DOHH2 (cell line): ENCODE data around the gene KDM2A.

Source experiments
- H3F3A ChIP-seq: fragments of 200-600 bp; sonication (generic), shearing (Covaris generic); 2 replicates; pipeline ENCODE4 v1.6.0; 2016; ENCODE audit warnings: antibody characterized with exemption, mild to moderate bottlenecking; ENCODE audit not compliant: control insufficient read depth, insufficient read depth
- H3K27ac ChIP-seq: fragments of 200-600 bp; sonication (generic); 2 replicates; pipeline ENCODE4 v1.5.1; 2014; ENCODE audit warnings: low read depth, mild to moderate bottlenecking, low read length, moderate library complexity
- H3K27me3 ChIP-seq: fragments of 200-600 bp; sonication (generic); 2 replicates; pipeline ENCODE4 v1.6.1; 2014; ENCODE audit warnings: mild to moderate bottlenecking, low read length, mixed read lengths; ENCODE audit not compliant: control insufficient read depth
- H3K36me3 ChIP-seq: fragments of 200-600 bp; sonication (generic); 2 replicates; pipeline ENCODE4 v1.6.1; 2014; ENCODE audit warnings: mild to moderate bottlenecking, low read length, moderate library complexity, mixed read lengths; ENCODE audit not compliant: control insufficient read depth
- H3K4me1 ChIP-seq: fragments of 200-600 bp; sonication (generic); 2 replicates; pipeline ENCODE4 v1.6.1; 2014; ENCODE audit warnings: mild to moderate bottlenecking, low read length, mixed read lengths; ENCODE audit not compliant: control insufficient read depth
- H3K4me2 ChIP-seq: fragments of 200-600 bp; sonication (generic); 2 replicates; pipeline ENCODE4 v1.6.0; 2014; ENCODE audit warnings: mild to moderate bottlenecking, low read length, moderate library complexity
- H3K4me3 ChIP-seq: fragments of 200-600 bp; sonication (generic); 2 replicates; pipeline ENCODE4 v1.5.1; 2014; ENCODE audit warnings: mild to moderate bottlenecking, low read length, mixed read lengths
- H3K79me2 ChIP-seq: fragments of 200-600 bp; sonication (generic); 2 replicates; pipeline ENCODE4 v1.6.1; 2014; ENCODE audit warnings: mild to moderate bottlenecking, low read length, mixed read lengths; ENCODE audit not compliant: control insufficient read depth
- H3K9me2 ChIP-seq: fragments of 200-600 bp; sonication (generic); replicated peaks from 2 replicates; pipeline ENCODE4 v1.6.1; 2014; ENCODE audit warnings: mild to moderate bottlenecking, low read length, mixed read lengths; ENCODE audit not compliant: control insufficient read depth
- H3K9me3 ChIP-seq: fragments of 200-600 bp; sonication (generic); 2 replicates; pipeline ENCODE4 v1.6.1; 2014; ENCODE audit warnings: antibody characterized with exemption, low read length, mixed read lengths; ENCODE audit not compliant: control insufficient read depth, insufficient read depth
- H4K20me1 ChIP-seq: fragments of 200-600 bp; sonication (generic); 2 replicates; pipeline ENCODE4 v1.6.0; 2014; ENCODE audit warnings: low read depth, mild to moderate bottlenecking, antibody characterized with exemption, low read length, moderate library complexity; ENCODE audit not compliant: control insufficient read depth, insufficient read depth
- EZH2phosphoT487 ChIP-seq: fragments of 200-600 bp; sonication (generic); IDR thresholded peaks from 2 replicates; pipeline ENCODE4 v1.6.1; 2017; ENCODE audit warnings: borderline replicate concordance, mild to moderate bottlenecking, antibody characterized with exemption, low read length, moderate library complexity, mixed read lengths
- TF ChIP-seq, protein P1 (sequence below): fragments of 200-600 bp; sonication (generic); IDR thresholded peaks from one replicate; pipeline ENCODE4 v1.5.1; 2014; ENCODE audit warnings: antibody characterized with exemption, mild to moderate bottlenecking, low read depth, low read length; ENCODE audit not compliant: poor library complexity, severe bottlenecking

KDM2A gene

DNA sequence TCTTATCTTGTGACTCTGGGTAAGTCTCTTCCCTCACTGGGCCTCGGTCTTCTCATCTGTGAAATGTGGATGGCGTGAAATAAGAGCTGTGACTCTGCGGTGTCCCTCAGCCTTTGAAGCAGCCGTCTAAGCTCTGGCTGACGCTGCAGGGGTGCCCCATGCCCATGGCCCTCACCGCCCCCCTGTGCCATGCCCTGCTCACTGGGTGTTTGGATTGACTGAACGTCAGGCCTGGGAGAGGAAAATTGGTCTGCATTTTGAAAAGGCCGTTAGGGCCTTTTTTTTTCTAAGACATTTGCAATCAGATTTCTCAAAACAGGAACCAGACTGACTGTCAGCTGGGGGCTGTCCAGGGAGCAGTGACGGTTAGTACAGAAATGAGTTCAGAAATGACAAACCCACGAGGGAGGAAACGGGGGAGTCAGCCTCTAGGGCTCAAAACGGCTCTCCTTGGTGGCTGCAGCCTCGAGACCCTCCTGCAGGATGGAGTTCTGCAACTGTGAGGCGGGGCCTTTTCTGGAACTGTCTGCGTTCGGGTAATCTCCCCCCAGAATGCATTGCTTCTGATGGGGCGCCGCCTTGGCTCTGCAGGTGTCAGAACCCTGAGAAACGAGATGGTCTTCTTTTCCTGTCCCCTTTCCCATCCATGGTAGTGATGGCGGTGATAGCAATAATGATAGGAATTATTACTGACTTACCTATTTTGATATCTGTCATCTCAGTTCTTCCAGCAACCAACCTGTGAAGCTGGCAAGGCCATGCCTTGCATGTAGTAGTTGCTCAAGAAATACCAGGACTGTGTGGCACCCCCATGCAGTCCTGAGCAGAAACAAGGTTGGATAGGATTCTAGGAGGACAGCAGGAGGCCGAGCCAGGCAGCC is 149.3 kb downstream of the KDM2A start:
- H4K20me1 ChIP-seq = peaks cover 4% of the 10 kb centered on the region
- peaks cover 71% of the 10 kb centered on the region for H3K36me3 ChIP-seq
- H3K79me2 ChIP-seq = peaks cover 75% of the 10 kb centered on the region
- H3K4me2 ChIP-seq = peak overlapping the region; percentile 100
- no peaks in the 10 kb centered on the region for H3K9me2 ChIP-seq
- H3K4me3 ChIP-seq = peak overlapping the region; percentile 91
- peak overlapping the region; percentile 100 for H3K27ac ChIP-seq
- H3K9me3 ChIP-seq = no peaks in the 10 kb centered on the region
- no peaks in the 10 kb centered on the region for H3K27me3 ChIP-seq
- TF ChIP-seq, protein P1, sequence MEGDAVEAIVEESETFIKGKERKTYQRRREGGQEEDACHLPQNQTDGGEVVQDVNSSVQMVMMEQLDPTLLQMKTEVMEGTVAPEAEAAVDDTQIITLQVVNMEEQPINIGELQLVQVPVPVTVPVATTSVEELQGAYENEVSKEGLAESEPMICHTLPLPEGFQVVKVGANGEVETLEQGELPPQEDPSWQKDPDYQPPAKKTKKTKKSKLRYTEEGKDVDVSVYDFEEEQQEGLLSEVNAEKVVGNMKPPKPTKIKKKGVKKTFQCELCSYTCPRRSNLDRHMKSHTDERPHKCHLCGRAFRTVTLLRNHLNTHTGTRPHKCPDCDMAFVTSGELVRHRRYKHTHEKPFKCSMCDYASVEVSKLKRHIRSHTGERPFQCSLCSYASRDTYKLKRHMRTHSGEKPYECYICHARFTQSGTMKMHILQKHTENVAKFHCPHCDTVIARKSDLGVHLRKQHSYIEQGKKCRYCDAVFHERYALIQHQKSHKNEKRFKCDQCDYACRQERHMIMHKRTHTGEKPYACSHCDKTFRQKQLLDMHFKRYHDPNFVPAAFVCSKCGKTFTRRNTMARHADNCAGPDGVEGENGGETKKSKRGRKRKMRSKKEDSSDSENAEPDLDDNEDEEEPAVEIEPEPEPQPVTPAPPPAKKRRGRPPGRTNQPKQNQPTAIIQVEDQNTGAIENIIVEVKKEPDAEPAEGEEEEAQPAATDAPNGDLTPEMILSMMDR = no peak
- H3K4me1 ChIP-seq = peaks cover 74% of the 10 kb centered on the region
- peaks cover 46% of the 10 kb centered on the region for H3F3A ChIP-seq

DNA sequence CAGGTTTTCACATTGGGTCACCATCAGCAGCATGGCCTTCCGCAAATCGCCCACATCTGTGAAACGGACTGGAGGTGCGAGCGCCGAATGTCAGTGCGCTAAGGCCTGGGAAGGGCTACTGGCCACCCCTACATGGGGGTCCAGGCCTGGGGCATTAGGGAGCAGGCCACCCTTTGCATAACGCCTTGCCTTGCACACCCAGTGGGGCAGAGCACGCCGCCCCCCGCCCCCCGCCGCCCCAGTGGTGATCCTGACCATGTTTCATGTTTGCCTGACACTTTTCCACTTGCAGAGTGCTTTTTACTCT is 149.9 kb downstream of the KDM2A start:
- Histone ChIP-seq H3K9me3 (no peaks in the 10 kb centered on the region), H3K4me1 (peaks cover 76% of the 10 kb centered on the region), H3K9me2 (no peaks in the 10 kb centered on the region), H3K27ac (peak overlapping the region; percentile 100), H4K20me1 (peaks cover 4% of the 10 kb centered on the region), H3K27me3 (no peaks in the 10 kb centered on the region), H3K4me2 (peak overlapping the region; percentile 100), H3K4me3 (peak overlapping the region; percentile 91), H3F3A (peaks cover 49% of the 10 kb centered on the region), H3K36me3 (peaks cover 76% of the 10 kb centered on the region), H3K79me2 (peaks cover 81% of the 10 kb centered on the region)
- no peak for TF ChIP-seq EZH2phosphoT487
- TF ChIP-seq, protein P1 = no peak

DNA sequence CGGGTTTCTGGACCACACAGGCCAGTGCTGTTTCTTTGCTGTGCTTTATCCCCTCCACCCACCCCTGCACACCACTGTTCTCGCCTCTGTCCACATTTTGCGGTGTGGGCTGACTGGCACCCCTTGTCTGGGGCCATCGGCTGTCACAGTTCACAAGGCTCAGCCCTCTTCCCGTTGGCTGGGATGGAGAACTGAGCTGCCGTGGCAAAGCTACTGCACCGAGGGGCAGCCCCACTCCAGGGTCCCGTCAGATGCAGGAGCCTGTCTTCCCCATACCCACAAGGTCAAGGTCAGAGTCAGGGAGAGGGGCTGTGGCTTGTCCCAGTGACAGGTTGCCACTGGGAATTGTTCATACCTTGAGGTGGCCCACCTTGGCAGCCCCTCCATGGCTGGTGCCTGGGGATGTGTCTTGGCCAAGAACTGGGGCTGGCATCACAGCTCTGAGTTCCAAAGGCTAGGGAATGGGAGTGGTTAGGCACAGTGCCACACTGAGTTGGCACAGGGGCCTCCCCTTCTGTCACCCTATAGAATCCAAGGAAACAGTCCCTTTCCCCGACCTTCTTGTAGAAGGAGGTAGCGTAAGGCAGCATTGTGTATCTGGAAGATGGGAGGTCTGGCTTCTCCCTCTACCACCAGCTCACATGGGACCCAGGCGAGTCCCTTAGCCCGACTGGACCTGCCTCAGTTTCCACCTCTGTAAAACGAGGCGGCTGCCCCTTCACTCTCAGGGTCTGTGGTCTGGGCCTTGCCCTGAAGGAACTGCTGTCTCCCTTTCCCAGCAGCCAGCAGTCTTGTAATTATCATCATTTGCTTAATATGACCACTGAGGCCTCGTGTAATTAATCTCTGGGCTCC is 150.6 kb downstream of the KDM2A start:
- Histone ChIP-seq H3K36me3 (peaks cover 79% of the 10 kb centered on the region), H3K4me3 (peak overlapping the region; percentile 91), H3K4me1 (peaks cover 79% of the 10 kb centered on the region), H3K79me2 (peaks cover 88% of the 10 kb centered on the region), H3K4me2 (peak overlapping the region; percentile 100), H3K9me2 (no peaks in the 10 kb centered on the region), H3K9me3 (no peaks in the 10 kb centered on the region), H3F3A (peaks cover 49% of the 10 kb centered on the region), H4K20me1 (peaks cover 4% of the 10 kb centered on the region), H3K27me3 (no peaks in the 10 kb centered on the region), H3K27ac (peak overlapping the region; percentile 100)
- TF ChIP-seq EZH2phosphoT487 = no peak
- TF ChIP-seq, protein P1 = no peak
